Astrocyte of the cerebellum (primary cell): ENCODE data around the gene NAP1L2.

Experiments used
- DNase-seq: peaks from one replicate; pipeline ENCODE4 v3.0.0-alpha.2; 2011; ENCODE audit warnings: low read depth
- H3K4me3 ChIP-seq: 2 replicates; pipeline ENCODE4 v1.5.1; 2011; ENCODE audit warnings: mild to moderate bottlenecking, low read depth, low read length, moderate library complexity
- in situ Hi-C: cut with HindIII; loops from 2 replicates; pipeline ENCODE4 v1.10.0; 2017; ENCODE audit warnings: low sequenced_read_pairs
- TF ChIP-seq, protein P1 (sequence below): IDR thresholded peaks from 2 replicates; pipeline ENCODE4 v1.5.1; 2012; ENCODE audit warnings: low read length, low read depth, moderate library complexity, mild to moderate bottlenecking; ENCODE audit errors: missing control alignments

Gene NAP1L2, protein sequence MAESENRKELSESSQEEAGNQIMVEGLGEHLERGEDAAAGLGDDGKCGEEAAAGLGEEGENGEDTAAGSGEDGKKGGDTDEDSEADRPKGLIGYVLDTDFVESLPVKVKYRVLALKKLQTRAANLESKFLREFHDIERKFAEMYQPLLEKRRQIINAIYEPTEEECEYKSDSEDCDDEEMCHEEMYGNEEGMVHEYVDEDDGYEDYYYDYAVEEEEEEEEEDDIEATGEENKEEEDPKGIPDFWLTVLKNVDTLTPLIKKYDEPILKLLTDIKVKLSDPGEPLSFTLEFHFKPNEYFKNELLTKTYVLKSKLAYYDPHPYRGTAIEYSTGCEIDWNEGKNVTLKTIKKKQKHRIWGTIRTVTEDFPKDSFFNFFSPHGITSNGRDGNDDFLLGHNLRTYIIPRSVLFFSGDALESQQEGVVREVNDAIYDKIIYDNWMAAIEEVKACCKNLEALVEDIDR

DNA sequence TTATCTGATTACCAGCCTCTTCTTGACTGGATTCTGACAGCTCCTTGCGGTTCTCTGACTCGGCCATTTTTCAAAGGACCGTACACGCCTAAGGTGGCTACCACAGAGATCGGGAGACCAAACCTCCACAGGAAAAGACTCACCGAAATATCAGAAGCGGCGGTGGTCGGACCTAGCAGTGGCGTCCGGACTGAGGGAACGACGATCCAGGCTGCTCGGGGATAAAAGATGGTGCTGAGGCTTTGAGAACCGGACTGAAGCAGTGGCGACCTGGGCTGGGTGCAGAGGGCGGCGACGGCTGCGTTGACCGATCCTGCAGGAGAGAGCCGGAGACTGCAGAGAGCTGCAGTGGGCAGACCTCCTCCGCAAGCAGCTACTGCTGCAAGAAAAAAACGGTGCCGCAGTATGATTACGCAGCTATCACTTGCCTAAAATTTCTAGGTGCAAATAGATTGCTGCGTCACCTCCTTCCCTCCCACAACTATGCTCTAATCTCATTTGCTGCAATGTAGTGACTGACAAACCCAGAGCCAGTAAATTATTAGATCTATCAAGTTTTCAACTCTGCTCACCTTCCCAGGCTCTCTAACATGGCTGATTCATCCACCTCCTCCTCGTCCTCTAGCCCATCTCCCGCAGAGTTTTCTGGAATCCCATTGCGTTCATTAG lies at the start of gene NAP1L2:
Gene NAP1L2, minus strand, starts transcription at position 426 of the 669 bp plus-strand sequence. Its CDS starts 359 bp downstream, at position 67.
- H3K4me3 ChIP-seq, result peak within 1 kb of the TSS; percentile 51
- in situ Hi-C loops, result no loop called here
- TF ChIP-seq, protein P1, sequence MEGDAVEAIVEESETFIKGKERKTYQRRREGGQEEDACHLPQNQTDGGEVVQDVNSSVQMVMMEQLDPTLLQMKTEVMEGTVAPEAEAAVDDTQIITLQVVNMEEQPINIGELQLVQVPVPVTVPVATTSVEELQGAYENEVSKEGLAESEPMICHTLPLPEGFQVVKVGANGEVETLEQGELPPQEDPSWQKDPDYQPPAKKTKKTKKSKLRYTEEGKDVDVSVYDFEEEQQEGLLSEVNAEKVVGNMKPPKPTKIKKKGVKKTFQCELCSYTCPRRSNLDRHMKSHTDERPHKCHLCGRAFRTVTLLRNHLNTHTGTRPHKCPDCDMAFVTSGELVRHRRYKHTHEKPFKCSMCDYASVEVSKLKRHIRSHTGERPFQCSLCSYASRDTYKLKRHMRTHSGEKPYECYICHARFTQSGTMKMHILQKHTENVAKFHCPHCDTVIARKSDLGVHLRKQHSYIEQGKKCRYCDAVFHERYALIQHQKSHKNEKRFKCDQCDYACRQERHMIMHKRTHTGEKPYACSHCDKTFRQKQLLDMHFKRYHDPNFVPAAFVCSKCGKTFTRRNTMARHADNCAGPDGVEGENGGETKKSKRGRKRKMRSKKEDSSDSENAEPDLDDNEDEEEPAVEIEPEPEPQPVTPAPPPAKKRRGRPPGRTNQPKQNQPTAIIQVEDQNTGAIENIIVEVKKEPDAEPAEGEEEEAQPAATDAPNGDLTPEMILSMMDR, result no peak
- peak; percentile 23 for DNase-seq

DNA sequence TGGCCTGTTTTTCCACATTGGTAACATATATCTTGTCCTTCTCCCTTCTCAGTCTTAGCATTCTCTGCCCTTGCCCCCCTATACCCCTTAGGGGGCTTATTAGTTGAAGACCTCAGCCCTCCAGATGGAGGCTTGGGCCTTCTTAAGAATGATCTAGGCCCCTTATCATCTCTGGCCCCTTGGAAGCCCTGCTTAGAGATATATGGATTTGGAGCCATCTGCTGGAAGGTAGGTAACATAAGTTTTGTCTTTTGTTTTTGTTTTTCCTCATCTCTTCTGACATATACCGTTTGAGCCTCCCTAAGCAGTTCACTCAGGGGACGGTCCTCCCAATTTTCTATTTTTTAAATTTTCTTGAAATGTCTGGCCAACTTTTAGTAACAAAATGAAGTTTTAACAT lies 48.3 kb upstream of the NAP1L2 start:
- in situ Hi-C loops, result no loop called here
- H3K4me3 ChIP-seq, result no peak overlapping the region
- TF ChIP-seq, protein P1, result peak; percentile 13
- peak; percentile 0 for DNase-seq

DNA sequence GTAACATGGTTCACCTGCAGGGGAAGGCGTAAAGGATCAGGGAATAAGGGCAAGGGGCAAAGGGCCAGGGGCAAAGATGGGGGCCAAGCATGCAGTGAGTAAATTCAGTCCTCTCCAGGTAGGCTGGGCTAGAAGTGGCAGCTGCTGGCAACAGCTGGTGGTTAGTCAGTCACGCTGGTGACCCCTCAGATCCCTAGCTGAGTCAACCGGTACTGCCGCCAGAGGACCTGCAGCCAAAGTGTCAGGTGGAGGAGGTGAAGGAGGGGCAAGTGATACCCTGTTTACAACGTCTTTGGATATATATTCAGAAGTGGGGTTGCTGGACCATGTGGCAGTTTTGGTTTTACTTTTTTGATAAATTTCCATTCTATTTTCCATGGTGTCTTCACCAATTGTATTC lies 24.6 kb upstream of the NAP1L2 start:
- no peak for DNase-seq
- TF ChIP-seq, protein P1, result no peak
- in situ Hi-C loops, result no loop called here
- no peak overlapping the region for H3K4me3 ChIP-seq

DNA sequence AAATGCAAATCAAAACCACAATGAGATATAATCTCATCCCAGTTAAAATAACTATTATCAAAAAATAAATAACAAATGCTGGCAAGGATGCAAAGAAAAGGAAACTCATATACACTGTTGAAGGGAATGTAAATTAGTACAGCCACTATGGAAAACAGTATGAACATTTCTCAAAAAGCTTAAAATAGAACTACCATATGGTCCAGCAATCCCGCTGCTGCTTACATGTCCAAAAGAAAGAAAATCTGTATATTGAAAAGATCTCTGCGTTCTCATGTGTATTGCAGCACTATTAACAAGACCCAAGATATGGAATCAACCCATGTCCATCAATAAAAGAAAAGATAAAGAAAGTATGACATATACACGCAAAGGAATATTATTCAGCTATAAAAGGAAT lies 3.0 kb upstream of the NAP1L2 start:
- TF ChIP-seq, protein P1, result no peak
- in situ Hi-C loops, result no loop called here
- DNase-seq, result no peak
- no peak overlapping the region for H3K4me3 ChIP-seq

DNA sequence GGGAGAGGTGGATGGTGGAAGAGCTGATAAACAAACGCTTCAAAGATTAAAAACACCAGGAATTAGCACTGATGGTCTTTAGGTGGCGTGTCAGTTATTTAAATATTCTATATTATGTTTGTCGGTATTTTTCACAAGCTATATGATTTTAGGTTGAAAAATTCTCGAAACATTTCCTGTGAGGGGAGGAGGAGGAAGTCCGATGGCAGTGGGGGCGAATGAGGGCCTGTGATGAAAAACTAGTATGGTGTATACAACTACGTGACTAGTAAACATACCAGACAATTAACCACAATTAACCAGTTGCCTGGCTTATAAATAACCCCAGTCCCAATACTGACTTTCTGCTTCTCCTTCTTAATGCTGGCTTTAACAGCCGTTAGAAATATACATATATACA lies 595 bp upstream of the NAP1L2 start:
- H3K4me3 ChIP-seq, result peak overlapping the region; percentile 51
- in situ Hi-C loops, result no loop called here
- TF ChIP-seq, protein P1, result no peak
- DNase-seq, result no peak

DNA sequence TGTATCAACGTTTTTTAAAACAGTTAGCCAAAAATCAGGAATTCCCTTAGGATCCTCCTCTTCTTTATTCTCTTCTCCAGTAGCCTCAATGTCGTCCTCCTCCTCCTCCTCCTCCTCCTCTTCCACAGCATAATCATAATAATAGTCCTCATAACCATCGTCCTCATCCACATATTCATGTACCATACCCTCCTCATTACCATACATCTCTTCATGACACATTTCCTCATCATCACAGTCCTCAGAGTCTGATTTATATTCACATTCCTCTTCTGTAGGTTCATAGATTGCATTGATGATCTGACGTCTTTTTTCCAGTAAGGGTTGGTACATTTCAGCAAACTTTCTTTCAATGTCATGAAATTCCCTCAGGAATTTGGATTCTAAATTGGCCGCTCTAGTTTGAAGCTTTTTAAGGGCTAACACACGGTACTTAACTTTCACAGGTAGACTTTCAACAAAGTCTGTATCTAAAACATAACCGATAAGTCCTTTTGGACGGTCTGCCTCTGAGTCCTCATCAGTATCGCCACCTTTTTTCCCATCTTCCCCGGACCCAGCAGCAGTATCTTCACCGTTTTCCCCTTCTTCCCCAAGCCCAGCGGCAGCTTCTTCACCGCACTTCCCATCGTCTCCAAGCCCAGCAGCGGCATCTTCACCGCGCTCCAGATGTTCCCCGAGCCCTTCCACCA lies 771 bp downstream of the NAP1L2 start:
- DNase-seq, result no peak
- in situ Hi-C loops, result no loop called here
- TF ChIP-seq, protein P1, result no peak
- peak overlapping the region; percentile 51 for H3K4me3 ChIP-seq
